ENCODE data around the gene C4A. TPM values are rescaled to one million over a fixed set of nuclear protein-coding genes. Genes with fewer than 3 reads are reported as not detected.

The C4A gene
- total and polyA plus RNA-seq, 10 of the 15 experiments (the other 5 are each of a cell fraction or from before 2014, with no cell fraction given): 0.13 to 5.4 (median 0.88) TPM; not detected in 1

- POLR2A ChIA-PET: no interaction called here
- FAIRE-seq: no peak
- no peaks in the 10 kb centered on the region for H3K4me1 ChIP-seq (ENCODE audit: control insufficient read depth, insufficient read depth, low read length)
- no peaks in the 10 kb centered on the region for H3K36me3 ChIP-seq (ENCODE audit: control insufficient read depth in 2 of 2, insufficient read depth in 2 of 2, low read length in 1 of 2)
- H3K9me3 ChIP-seq (replicated peaks; ENCODE audit: control insufficient read depth, insufficient read depth, low read length): no peaks in the 10 kb centered on the region
- CTCF ChIA-PET: interaction anchor here (0.7 to 1.0 kb wide), 2 partner anchors 9 to 23 kb away, joined by 3 read pairs; no protein-coding TSS in a partner anchor
- intact Hi-C loops (cut with micrococcal nuclease; ENCODE audit: unreplicated experiment): no loop called here
- SMC1A ChIA-PET (ENCODE audit: uncharacterized antibody, unreplicated experiment): interaction anchor here (0.7 to 1.1 kb wide), 2 partner anchors 10 to 114 kb away, joined by 3 to 5 read pairs; no protein-coding TSS in a partner anchor
- in situ Hi-C loops (cut with MboI): no loop called here
- no peak overlapping the region for H3K4me2 ChIP-seq (ENCODE audit: control insufficient read depth, insufficient read depth)
- H3K9ac ChIP-seq (ENCODE audit: control insufficient read depth, insufficient read depth, low read length): no peak overlapping the region
- TF ChIP-seq MTA2 (IDR thresholded peaks at IDR 0.05; ENCODE audit: low read depth) (no peak), LARP7 (IDR thresholded peaks at IDR 0.05) (no peak), TAF1 (IDR thresholded peaks at IDR 0.05; ENCODE audit: borderline replicate concordance, low read depth, low read length) (no peak), PAX5 (IDR thresholded peaks at IDR 0.05; ENCODE audit: borderline replicate concordance, low read depth, low read length) (no peak), DPF2 (IDR thresholded peaks at IDR 0.05) (no peak), HCFC1 (IDR thresholded peaks at IDR 0.05; ENCODE audit: low read length) (no peak), RELA (IDR thresholded peaks at IDR 0.05; ENCODE audit: borderline replicate concordance, partially characterized antibody) (no peak), SUPT20H (IDR thresholded peaks at IDR 0.05; ENCODE audit: borderline replicate concordance, control insufficient read depth, low read depth, low read length) (no peak), CBFB (IDR thresholded peaks at IDR 0.05; ENCODE audit: low read depth) (no peak), ZBED1 (IDR thresholded peaks at IDR 0.05; ENCODE audit: borderline replicate concordance) (no peak), PKNOX1 (IDR thresholded peaks at IDR 0.05) (no peak), ASH2L (IDR thresholded peaks at IDR 0.05; ENCODE audit: borderline replicate concordance, low read depth) (no peak), CBX3 (IDR thresholded peaks at IDR 0.05; ENCODE audit: borderline replicate concordance, low read depth) (no peak)
- no peak overlapping the region for H2AFZ ChIP-seq (ENCODE audit: control insufficient read depth, low read depth, low read length)
- no peaks in the 10 kb centered on the region for H4K20me1 ChIP-seq (ENCODE audit: control insufficient read depth, insufficient read depth)
- H3K79me2 ChIP-seq (ENCODE audit: control insufficient read depth, insufficient read depth, low read length): no peaks in the 10 kb centered on the region
- WGBS (ENCODE audit: insufficient coverage, insufficient replicate concordance, low lambda C conversion rate, missing lambda C conversion rate): 60% methylated on average over 3 of the region's 3 CpGs
- peaks cover 0 to 2% of the 10 kb centered on the region in 2 experiments; a peak in 1 of 4 replicates for H3K27me3 ChIP-seq (replicated peaks in 1 of 2; ENCODE audit: control insufficient read depth in 2 of 2, insufficient read depth in 2 of 2, low read length in 1 of 2)
- BruUV-seq (replicated peaks): no TSS peak
- ATAC-seq: no peak
- no peak overlapping the region for H3K27ac ChIP-seq (ENCODE audit: control insufficient read depth, insufficient read depth)
- RAD21 ChIA-PET (ENCODE audit: unreplicated experiment): no interaction called here
- H3K4me3 ChIP-seq: no peak overlapping the region
- DNase-seq (ENCODE audit: low read depth, low spot score): no peak
Observed at GRCh38 chr6:31935021-31935420, 46.8 kb upstream of the C4A start.

Data from GM12878 (cell line).